Right lobe of liver (tissue), 6 donors: ENCODE results near the gene PTGES3L. TPM values are rescaled to one million over a fixed set of nuclear protein-coding genes. Genes with fewer than 3 reads are reported as not detected.

Experiments used
- ATAC-seq, 4 donors: fragments of 200-7000 bp; cut with Tn5 transposase; one replicate each; pipeline ENCODE4 v1.9.1; 2020; ENCODE audit warnings: mild to moderate bottlenecking in 4 of 4, moderate library complexity in 4 of 4
- DNase-seq, 3 donors: peaks; one replicate each; pipeline ENCODE4 v3.0.0-alpha.2; 2020
- H3K27ac ChIP-seq, 3 donors: fragments of 200-600 bp; one replicate each; pipeline ENCODE4 v1.8.0; 2022
- H3K27me3 ChIP-seq, 2 donors: fragments of 200-600 bp; one replicate each; pipeline ENCODE4 v1.8.0; 2022
- H3K36me3 ChIP-seq, 4 donors: fragments of 200-600 bp; sonication (generic) in 1 of 4; one replicate each; pipeline versions ENCODE4 v1.5.1 to v1.8.0; 2017 to 2022; ENCODE audit warnings: control low read depth in 1 of 4
- H3K4me1 ChIP-seq, 4 donors: fragments of 200-600 bp; sonication (generic) in 1 of 4; one replicate each; pipeline versions ENCODE4 v1.5.1 to v1.8.0; 2017 to 2022; ENCODE audit warnings: control low read depth in 1 of 4
- H3K4me3 ChIP-seq, 3 donors: fragments of 200-600 bp; one replicate each; pipeline ENCODE4 v1.8.0; 2022
- H3K9me3 ChIP-seq, 4 donors: fragments of 200-600 bp; sonication (generic) in 1 of 4; one replicate each; pipeline versions ENCODE4 v1.5.1 to v1.8.0; 2017 to 2022; ENCODE audit warnings: control low read depth in 1 of 4
- CTCF ChIP-seq, 4 donors: fragments of 200-600 bp in 3 of 4; fragments of 450-650 bp in 1 of 4; IDR thresholded peaks; one replicate each; pipeline versions ENCODE4 v1.5.1 to v1.8.0; 2016 to 2022; ENCODE audit warnings: antibody characterized with exemption in 4 of 4, mild to moderate bottlenecking in 2 of 4
- POLR2A ChIP-seq: fragments of 450-650 bp; IDR thresholded peaks from one replicate; pipeline ENCODE4 v1.6.1; 2017; ENCODE audit warnings: antibody characterized with exemption, mild to moderate bottlenecking
- WGBS: methylation state at CpG from one replicate; pipeline ENCODE4 v1.1.6; 2018; ENCODE audit warnings: low coverage, low lambda C conversion rate; ENCODE audit not compliant: insufficient coverage; ENCODE audit errors: missing lambda C conversion rate; 5-methylcytosine and 5-hydroxymethylcytosine counted together
- intact Hi-C, 2 donors: fragments of 100-400 bp; cut with DNase I; formaldehyde crosslinking; loops; one replicate each; pipeline versions ENCODE4 v1.11.2 to v1.14.1; 2022
- total RNA-seq, 6 experiments: library from RNA; depleted of rRNA in 2 of 6; stranded (reverse); fragments of >200 nt in 2 of 6; fragmentation: NEBNext Ultra II Directional in 3 of 6; extraction: Animal tissue kit (Norgen Biotek cat#: 25700) in 3 of 6; gene quantifications; one replicate each; pipeline versions ENCODE4 v1.1.0 to v1.2.4, GENCODE V29; 2016 to 2023
- donor health status: DM: no; HTN: yes; CAD: no.
- donor health status: DM: no; HTN: no; CAD: no.
- donor health status: DM: no; HTN: no; CAD: no.
- donor health status: DM: no; HTN: yes; CAD: no.
- donor health status: DM: no; HTN: yes; CAD: no.

Gene PTGES3L
- total RNA-seq, 6 experiments from 2014 or later: not detected

GRCh38 chr17:43020789-43021740, 41.2 kb upstream of the PTGES3L start:
- peak overlapping the region; percentile 58 to 69 (median 68) for H3K27ac ChIP-seq
- TF ChIP-seq POLR2A (no peak), CTCF (IDR thresholded peaks at IDR 0.05) (no peak)
- no peaks in the 10 kb centered on the region for H3K9me3 ChIP-seq
- no peaks in the 10 kb centered on the region for H3K36me3 ChIP-seq
- WGBS: 56% methylated on average over 11 of the region's 40 CpGs
- intact Hi-C loops: loop anchor here in 1 of 2 donors (10.0 kb wide), 1 partner anchor 124 kb away; no protein-coding TSS in a partner anchor
- H3K4me3 ChIP-seq: peak overlapping the region; percentile 91 to 100 (median 92)
- DNase-seq (peak in 2 of 3 donors; percentile 63 to 68), ATAC-seq (peak; percentile 1 to 34 (median 2))
- no peaks in the 10 kb centered on the region for H3K27me3 ChIP-seq
- peaks cover 0 to 4% (median 0%) of the 10 kb centered on the region in 4 donors for H3K4me1 ChIP-seq

GRCh38 chr17:43020030-43020621, 40.2 kb upstream of the PTGES3L start:
- Histone ChIP-seq H3K27me3 (no peaks in the 10 kb centered on the region), H3K4me3 (no peak overlapping the region), H3K27ac (peak overlapping the region in 1 of 3 donors; percentile 1), H3K36me3 (no peaks in the 10 kb centered on the region), H3K4me1 (peaks cover 0 to 4% (median 0%) of the 10 kb centered on the region in 4 donors), H3K9me3 (no peaks in the 10 kb centered on the region)
- no peak for ATAC-seq
- DNase-seq: peak in 1 of 3 donors; percentile 39
- 38% methylated on average over 5 of the region's 6 CpGs for WGBS
- intact Hi-C loops: loop anchor here in 1 of 2 donors (10.0 kb wide), 1 partner anchor 125 kb away; no protein-coding TSS in a partner anchor
- TF ChIP-seq POLR2A (no peak), CTCF (IDR thresholded peaks at IDR 0.05) (no peak)

GRCh38 chr17:43019418-43019817, 39.5 kb upstream of the PTGES3L start:
- H3K4me1 ChIP-seq: no peaks in the 10 kb centered on the region
- H3K9me3 ChIP-seq: no peaks in the 10 kb centered on the region
- H3K27ac ChIP-seq: no peak overlapping the region
- no peaks in the 10 kb centered on the region for H3K27me3 ChIP-seq
- no peak for TF ChIP-seq POLR2A
- TF ChIP-seq CTCF (IDR thresholded peaks at IDR 0.05): no peak
- intact Hi-C loops: loop anchor here in 1 of 2 donors (10.0 kb wide), 1 partner anchor 205 kb away; the partner anchor contains the start of gene CCDC200
- DNase-seq (peak in 1 of 3 donors; percentile 14), ATAC-seq (no peak)
- WGBS: 58% methylated on average over 6 of the region's 7 CpGs
- H3K36me3 ChIP-seq: peaks cover 0 to 2% (median 0%) of the 10 kb centered on the region in 4 donors
- no peak overlapping the region for H3K4me3 ChIP-seq

- H3K4me3 ChIP-seq: no peak overlapping the region
Measured at GRCh38 chr17:43018932-43019331, 39.1 kb upstream of the PTGES3L start.

More at GRCh38 chr17:43018932-43019331, 39.1 kb upstream of the PTGES3L start:
- H3K36me3 ChIP-seq: peaks cover 0 to 3% (median 0%) of the 10 kb centered on the region in 4 donors
- H3K27me3 ChIP-seq: no peaks in the 10 kb centered on the region
- ATAC-seq (no peak), DNase-seq (no peak)
- no peaks in the 10 kb centered on the region for H3K9me3 ChIP-seq
- no peak overlapping the region for H3K27ac ChIP-seq
- TF ChIP-seq CTCF (IDR thresholded peaks at IDR 0.05) (no peak), POLR2A (no peak)
- intact Hi-C loops: loop anchor here in 1 of 2 donors (10.0 kb wide), 1 partner anchor 206 kb away; the partner anchor contains the start of gene CCDC200
- 29% methylated on average over 4 of the region's 4 CpGs for WGBS
- no peaks in the 10 kb centered on the region for H3K4me1 ChIP-seq
